ENCODE results near the gene MUTYH. TPM values are rescaled to one million over a fixed set of nuclear protein-coding genes. Genes with fewer than 3 reads are reported as not detected.
"Not testable (repeated sequence)": the region's sequence is repeated elsewhere in the genome, so short reads cannot be mapped to it uniquely, and the experiment has no call there.

Gene MUTYH
- total RNA-seq (25.5 TPM), polyA plus RNA-seq (37.3 TPM)
- long read RNA-seq, donor 1: 0 reads
- long read RNA-seq, donor 2, partial matches to known transcripts: 60 of 78 reads
- long read RNA-seq, donor 2, other reads (novel, unspliced or antisense): 10 of 78 reads
- long read RNA-seq, donor 3, partial matches to known transcripts: 0 of 3 reads
- long read RNA-seq, donor 3, other reads (novel, unspliced or antisense): 0 of 3 reads
- long read RNA-seq, donor 4, partial matches to known transcripts: 0 of 4 reads
- long read RNA-seq, donor 4, other reads (novel, unspliced or antisense): 0 of 4 reads
- long read RNA-seq, donor 5, partial matches to known transcripts: 0 of 4 reads
- long read RNA-seq, donor 5, other reads (novel, unspliced or antisense): 0 of 4 reads
- long read RNA-seq, donor 6, partial matches to known transcripts: 16 of 25 reads
- long read RNA-seq, donor 6, other reads (novel, unspliced or antisense): 7 of 25 reads
- long read RNA-seq, donor 7, partial matches to known transcripts: 0 of 2 reads
- long read RNA-seq, donor 7, other reads (novel, unspliced or antisense): 0 of 2 reads
- long read RNA-seq, donor 8: 0 reads
- long read RNA-seq, donor 9, partial matches to known transcripts: 0 of 1 reads
- long read RNA-seq, donor 9, other reads (novel, unspliced or antisense): 0 of 1 reads
- long read RNA-seq, donor 10, partial matches to known transcripts: 0 of 1 reads
- long read RNA-seq, donor 10, other reads (novel, unspliced or antisense): 0 of 1 reads

DNA sequence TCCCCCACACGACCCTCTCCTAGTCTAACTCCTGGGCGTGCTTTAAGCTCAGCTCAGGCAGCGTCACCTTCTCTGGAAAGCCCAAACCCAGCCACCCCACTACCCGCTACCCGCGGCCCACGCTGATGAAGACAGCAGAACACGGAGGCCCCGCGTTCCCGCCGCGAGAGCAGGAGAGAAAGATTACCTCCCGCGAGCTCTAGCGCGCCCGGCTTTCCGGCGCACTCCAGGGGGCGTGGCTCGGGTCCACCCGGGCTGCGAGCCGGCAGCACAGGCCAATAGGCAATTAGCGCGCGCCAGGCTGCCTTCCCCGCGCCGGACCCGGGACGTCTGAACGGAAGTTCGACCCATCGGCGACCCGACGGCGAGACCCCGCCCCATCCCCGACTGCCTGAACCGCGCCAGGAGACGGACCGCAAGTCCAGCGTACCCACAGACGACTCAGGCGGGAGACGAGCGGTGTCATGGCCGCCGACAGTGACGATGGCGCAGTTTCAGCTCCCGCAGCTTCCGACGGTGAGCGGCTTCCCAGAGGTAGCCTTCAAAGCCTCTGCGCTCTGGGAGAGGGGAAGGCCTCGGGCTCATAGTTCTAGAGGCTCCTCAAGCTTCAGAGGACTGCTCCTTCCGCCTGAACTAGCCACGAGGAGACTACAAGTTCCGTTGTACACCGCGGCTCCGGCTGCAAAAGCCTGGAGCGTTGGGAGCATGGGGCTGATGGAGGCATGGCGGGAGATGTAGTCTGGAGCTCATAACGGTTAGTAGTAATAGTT is at the start of gene MUTYH, which contains the start of gene TOE1:
TSS of gene MUTYH (minus strand) at position 652 of the 770 bp plus-strand sequence. CDS start 5,935 bp downstream, outside the sequence.
TSS of gene TOE1 (plus strand) at position 382 of the 770 bp plus-strand sequence. CDS start at position 465, 83 bp downstream.
- Histone ChIP-seq H3K9me3 (ENCODE audit: control insufficient read depth in 2 of 2, insufficient read depth in 1 of 2, low read length in 1 of 2) (no peaks in the 10 kb centered on the region), H3K36me3 (ENCODE audit: control insufficient read depth in 2 of 2, insufficient read depth in 2 of 2, low read length in 1 of 2) (peaks cover 34 to 36% of the 10 kb centered on the region in 2 donors), H3K27ac (ENCODE audit: low read depth in 1 of 2, low read length in 1 of 2) (peak within 1 kb of the TSS; percentile 93 to 96), H3K4me1 (ENCODE audit: control insufficient read depth in 2 of 2, insufficient read depth in 2 of 2, low read length in 2 of 2) (peaks cover 19 to 23% of the 10 kb centered on the region in 2 donors), H3K4me3 (ENCODE audit: low read length in 2 of 2) (peak within 1 kb of the TSS; percentile 59 to 84), H3K27me3 (ENCODE audit: control insufficient read depth in 2 of 2, insufficient read depth in 1 of 2, low read length in 1 of 2) (no peaks in the 10 kb centered on the region)
- under 1% methylated on average over 70 of the region's 70 CpGs for WGBS
- DNase-seq (ENCODE audit: low read depth in 6 of 9, low spot score in 9 of 9): peak; percentile 64 to 92 (median 80)

DNA sequence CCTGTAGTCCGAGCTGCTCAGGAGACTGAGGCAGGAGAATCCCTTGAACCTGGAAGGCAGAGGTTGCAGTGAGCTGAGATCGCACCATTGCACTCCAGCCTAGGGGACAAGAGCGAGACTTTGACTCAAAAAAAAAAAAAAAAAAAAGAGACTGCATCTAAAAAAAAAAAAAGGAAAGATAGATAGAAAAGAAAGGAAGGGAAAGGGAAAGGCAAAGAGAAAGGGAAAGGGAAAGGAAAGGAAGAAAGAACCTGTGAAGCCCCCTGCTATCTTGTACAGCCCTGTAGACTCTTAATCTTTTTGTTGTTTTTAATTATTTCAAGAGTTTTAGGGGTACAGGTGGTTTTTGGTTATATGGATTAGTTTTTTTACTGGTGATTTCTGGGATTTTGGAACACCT is 46.0 kb upstream of the MUTYH start:
- Histone ChIP-seq H3K4me1 (ENCODE audit: control insufficient read depth in 2 of 2, insufficient read depth in 2 of 2, low read length in 2 of 2) (no peaks in the 10 kb centered on the region), H3K27me3 (ENCODE audit: control insufficient read depth in 2 of 2, insufficient read depth in 1 of 2, low read length in 1 of 2) (no peaks in the 10 kb centered on the region), H3K4me3 (ENCODE audit: low read length in 2 of 2) (no peak overlapping the region), H3K9me3 (ENCODE audit: control insufficient read depth in 2 of 2, insufficient read depth in 1 of 2, low read length in 1 of 2) (no peaks in the 10 kb centered on the region), H3K36me3 (ENCODE audit: control insufficient read depth in 2 of 2, insufficient read depth in 2 of 2, low read length in 1 of 2) (no peaks in the 10 kb centered on the region), H3K27ac (ENCODE audit: low read depth in 1 of 2, low read length in 1 of 2) (no peak overlapping the region)
- over 99% methylated on average over 3 of the region's 3 CpGs for WGBS
- DNase-seq (ENCODE audit: low read depth in 6 of 9, low spot score in 9 of 9): no peak

DNA sequence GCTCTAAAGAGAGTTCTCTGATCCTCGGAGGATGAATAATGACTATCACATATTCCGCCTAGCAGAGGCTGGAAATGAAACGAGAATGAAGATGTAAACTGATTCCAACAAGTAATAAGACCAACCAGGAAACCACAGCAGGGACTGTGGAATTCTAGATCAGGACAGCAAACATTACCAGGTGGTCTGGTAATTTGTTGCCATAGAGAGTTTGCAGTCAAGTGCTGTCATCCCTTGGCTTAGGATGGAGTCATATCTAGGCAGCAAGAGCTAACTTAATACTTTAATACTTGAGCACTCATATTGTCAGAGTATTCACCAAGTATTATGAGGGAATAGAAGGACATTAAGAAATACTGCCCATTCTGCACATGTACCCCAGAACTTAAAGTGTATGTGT is 45.1 kb upstream of the MUTYH start:
- no peaks in the 10 kb centered on the region for H3K4me1 ChIP-seq (ENCODE audit: control insufficient read depth in 2 of 2, insufficient read depth in 2 of 2, low read length in 2 of 2)
- no peak overlapping the region for H3K4me3 ChIP-seq (ENCODE audit: low read length in 2 of 2)
- no peaks in the 10 kb centered on the region for H3K27me3 ChIP-seq (ENCODE audit: control insufficient read depth in 2 of 2, insufficient read depth in 1 of 2, low read length in 1 of 2)
- 97% methylated on average over 3 of the region's 3 CpGs for WGBS
- no peak for DNase-seq (ENCODE audit: low read depth in 6 of 9, low spot score in 9 of 9)
- no peaks in the 10 kb centered on the region for H3K9me3 ChIP-seq (ENCODE audit: control insufficient read depth in 2 of 2, insufficient read depth in 1 of 2, low read length in 1 of 2)
- no peaks in the 10 kb centered on the region for H3K36me3 ChIP-seq (ENCODE audit: control insufficient read depth in 2 of 2, insufficient read depth in 2 of 2, low read length in 1 of 2)
- H3K27ac ChIP-seq (ENCODE audit: low read depth in 1 of 2, low read length in 1 of 2): no peak overlapping the region

DNA sequence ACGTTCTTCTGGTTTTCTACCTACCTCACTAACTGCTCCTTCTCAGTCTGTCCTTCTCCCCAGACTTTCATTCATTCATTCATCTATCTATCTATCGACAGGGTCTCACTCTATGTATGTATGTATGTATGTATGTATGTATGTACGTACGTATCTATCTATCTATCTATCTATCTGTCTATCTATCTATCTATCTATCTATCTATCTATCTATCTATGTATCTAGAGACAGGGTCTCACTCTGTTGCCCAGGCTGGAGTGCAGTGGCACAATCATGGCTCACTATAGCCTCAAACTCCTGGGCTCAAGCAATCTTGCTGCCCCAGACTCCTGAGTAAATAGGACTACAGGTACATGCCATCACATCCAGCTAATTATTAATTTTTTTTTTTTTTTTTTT is 44.0 kb upstream of the MUTYH start:
- not testable (repeated sequence) for H3K9me3 ChIP-seq (ENCODE audit: control insufficient read depth in 2 of 2, insufficient read depth in 1 of 2, low read length in 1 of 2); DNase-seq (ENCODE audit: low read depth in 6 of 9, low spot score in 9 of 9); H3K4me1 ChIP-seq (ENCODE audit: control insufficient read depth in 2 of 2, insufficient read depth in 2 of 2, low read length in 2 of 2); H3K4me3 ChIP-seq (ENCODE audit: low read length in 2 of 2); H3K36me3 ChIP-seq (ENCODE audit: control insufficient read depth in 2 of 2, insufficient read depth in 2 of 2, low read length in 1 of 2); H3K27me3 ChIP-seq (ENCODE audit: control insufficient read depth in 2 of 2, insufficient read depth in 1 of 2, low read length in 1 of 2); H3K27ac ChIP-seq (ENCODE audit: low read depth in 1 of 2, low read length in 1 of 2)
- WGBS: 99% methylated on average over 4 of the region's 4 CpGs

DNA sequence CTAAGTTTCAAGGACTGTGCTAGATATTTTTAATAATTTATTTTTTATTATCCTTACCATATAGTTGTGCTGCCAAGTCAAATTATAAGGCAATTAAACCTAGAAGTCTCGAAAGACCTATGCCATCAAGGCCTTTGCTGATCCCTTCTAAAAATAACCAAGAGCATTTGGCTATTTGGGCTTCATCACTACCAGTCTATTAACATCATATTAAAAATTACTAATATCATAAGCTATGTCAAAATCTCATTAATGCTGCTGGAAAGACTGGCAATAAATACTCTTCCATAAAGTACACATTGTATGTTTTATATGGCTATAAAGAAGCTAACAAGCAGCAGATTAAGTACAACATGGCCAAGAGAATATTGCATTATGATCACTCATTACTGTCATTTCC is 43.0 kb upstream of the MUTYH start:
- H3K4me3 ChIP-seq (ENCODE audit: low read length in 2 of 2): no peak overlapping the region
- H3K4me1 ChIP-seq (ENCODE audit: control insufficient read depth in 2 of 2, insufficient read depth in 2 of 2, low read length in 2 of 2): no peaks in the 10 kb centered on the region
- H3K9me3 ChIP-seq (ENCODE audit: control insufficient read depth in 2 of 2, insufficient read depth in 1 of 2, low read length in 1 of 2): no peaks in the 10 kb centered on the region
- H3K27me3 ChIP-seq (ENCODE audit: control insufficient read depth in 2 of 2, insufficient read depth in 1 of 2, low read length in 1 of 2): no peaks in the 10 kb centered on the region
- no peak overlapping the region for H3K27ac ChIP-seq (ENCODE audit: low read depth in 1 of 2, low read length in 1 of 2)
- H3K36me3 ChIP-seq (ENCODE audit: control insufficient read depth in 2 of 2, insufficient read depth in 2 of 2, low read length in 1 of 2): no peaks in the 10 kb centered on the region
- no peak for DNase-seq (ENCODE audit: low read depth in 6 of 9, low spot score in 9 of 9)
- WGBS: 97% methylated on average over 1 of the region's 1 CpG

DNA sequence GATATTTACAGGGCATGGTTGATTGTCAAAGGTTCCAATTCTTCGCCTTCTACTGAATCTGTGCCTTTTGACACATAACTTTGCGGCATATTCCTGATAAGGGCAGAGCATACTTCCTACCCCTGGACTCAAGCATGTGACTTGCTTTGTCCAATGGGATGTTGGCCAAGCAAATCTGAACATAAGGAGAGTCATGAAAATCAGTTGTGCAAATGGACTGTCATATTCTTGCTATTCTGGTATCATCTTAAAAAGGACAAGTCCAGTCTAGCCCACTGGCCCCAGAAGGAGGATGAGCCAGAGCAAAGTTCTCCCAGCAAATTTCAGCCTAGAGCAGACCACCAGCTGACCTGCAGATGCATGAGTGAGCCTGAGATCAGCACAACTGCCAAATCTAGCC is 41.0 kb upstream of the MUTYH start:
- no peaks in the 10 kb centered on the region for H3K9me3 ChIP-seq (ENCODE audit: control insufficient read depth in 2 of 2, insufficient read depth in 1 of 2, low read length in 1 of 2)

DNA sequence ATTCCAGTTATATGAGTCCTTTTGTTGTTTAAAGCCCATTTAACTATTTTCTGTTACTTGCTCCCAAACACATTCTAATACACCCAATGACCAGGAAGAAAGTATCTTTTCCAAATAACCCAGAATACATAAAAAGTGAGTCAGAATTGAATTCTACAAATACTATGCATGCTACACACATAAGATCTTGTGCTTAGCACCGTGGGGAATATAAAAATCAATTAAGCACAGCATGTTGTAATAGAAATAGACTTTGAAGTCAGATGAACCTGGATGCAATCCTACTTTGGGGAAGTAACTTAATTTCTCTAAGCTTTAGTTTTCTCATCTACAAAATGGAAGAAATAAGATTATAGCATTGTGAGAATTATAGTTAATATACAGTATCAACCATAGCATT is 40.5 kb upstream of the MUTYH start:
- Histone ChIP-seq H3K27me3 (ENCODE audit: control insufficient read depth in 2 of 2, insufficient read depth in 1 of 2, low read length in 1 of 2) (no peaks in the 10 kb centered on the region), H3K4me1 (ENCODE audit: control insufficient read depth in 2 of 2, insufficient read depth in 2 of 2, low read length in 2 of 2) (no peaks in the 10 kb centered on the region), H3K4me3 (ENCODE audit: low read length in 2 of 2) (no peak overlapping the region), H3K9me3 (ENCODE audit: control insufficient read depth in 2 of 2, insufficient read depth in 1 of 2, low read length in 1 of 2) (no peaks in the 10 kb centered on the region), H3K36me3 (ENCODE audit: control insufficient read depth in 2 of 2, insufficient read depth in 2 of 2, low read length in 1 of 2) (no peaks in the 10 kb centered on the region), H3K27ac (ENCODE audit: low read depth in 1 of 2, low read length in 1 of 2) (no peak overlapping the region)
- no peak for DNase-seq (ENCODE audit: low read depth in 6 of 9, low spot score in 9 of 9)
- WGBS: 96% methylated on average over 1 of the region's 1 CpG

More for the DNA sequence above, 41.0 kb upstream of the MUTYH start:
- H3K4me3 ChIP-seq (ENCODE audit: low read length in 2 of 2): no peak overlapping the region
- H3K27ac ChIP-seq (ENCODE audit: low read depth in 1 of 2, low read length in 1 of 2): no peak overlapping the region
- no peaks in the 10 kb centered on the region for H3K27me3 ChIP-seq (ENCODE audit: control insufficient read depth in 2 of 2, insufficient read depth in 1 of 2, low read length in 1 of 2)
- no peaks in the 10 kb centered on the region for H3K36me3 ChIP-seq (ENCODE audit: control insufficient read depth in 2 of 2, insufficient read depth in 2 of 2, low read length in 1 of 2)
- no peaks in the 10 kb centered on the region for H3K4me1 ChIP-seq (ENCODE audit: control insufficient read depth in 2 of 2, insufficient read depth in 2 of 2, low read length in 2 of 2)
- 94% methylated on average over 2 of the region's 2 CpGs for WGBS
- DNase-seq (ENCODE audit: low read depth in 6 of 9, low spot score in 9 of 9): no peak

DNA sequence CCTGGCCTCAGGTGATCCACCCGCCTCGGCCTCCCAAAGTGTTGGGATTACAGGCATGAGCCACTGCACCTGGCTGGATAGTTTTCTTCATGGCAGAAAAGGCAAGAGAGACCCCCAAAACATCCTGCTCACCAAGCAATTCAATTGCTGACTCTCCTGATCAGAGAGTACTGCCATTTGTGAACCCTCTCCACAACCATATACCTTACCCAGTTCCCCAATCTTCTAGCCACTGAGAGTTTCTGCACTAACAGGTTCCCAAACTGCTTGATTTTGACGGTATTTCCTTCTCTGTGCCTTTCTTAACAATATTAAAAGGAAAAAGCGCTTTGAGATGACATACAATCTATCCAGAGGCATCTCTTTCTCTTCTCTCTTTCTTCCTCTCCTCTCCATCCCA is 39.9 kb upstream of the MUTYH start:
- Histone ChIP-seq H3K4me3 (ENCODE audit: low read length in 2 of 2) (no peak overlapping the region), H3K9me3 (ENCODE audit: control insufficient read depth in 2 of 2, insufficient read depth in 1 of 2, low read length in 1 of 2) (no peaks in the 10 kb centered on the region), H3K4me1 (ENCODE audit: control insufficient read depth in 2 of 2, insufficient read depth in 2 of 2, low read length in 2 of 2) (no peaks in the 10 kb centered on the region), H3K36me3 (ENCODE audit: control insufficient read depth in 2 of 2, insufficient read depth in 2 of 2, low read length in 1 of 2) (no peaks in the 10 kb centered on the region), H3K27me3 (ENCODE audit: control insufficient read depth in 2 of 2, insufficient read depth in 1 of 2, low read length in 1 of 2) (no peaks in the 10 kb centered on the region), H3K27ac (ENCODE audit: low read depth in 1 of 2, low read length in 1 of 2) (no peak overlapping the region)
- WGBS: 96% methylated on average over 4 of the region's 4 CpGs
- no peak for DNase-seq (ENCODE audit: low read depth in 6 of 9, low spot score in 9 of 9)
